ENCODE measurements around the gene NPR2.

The NPR2 gene

DNA sequence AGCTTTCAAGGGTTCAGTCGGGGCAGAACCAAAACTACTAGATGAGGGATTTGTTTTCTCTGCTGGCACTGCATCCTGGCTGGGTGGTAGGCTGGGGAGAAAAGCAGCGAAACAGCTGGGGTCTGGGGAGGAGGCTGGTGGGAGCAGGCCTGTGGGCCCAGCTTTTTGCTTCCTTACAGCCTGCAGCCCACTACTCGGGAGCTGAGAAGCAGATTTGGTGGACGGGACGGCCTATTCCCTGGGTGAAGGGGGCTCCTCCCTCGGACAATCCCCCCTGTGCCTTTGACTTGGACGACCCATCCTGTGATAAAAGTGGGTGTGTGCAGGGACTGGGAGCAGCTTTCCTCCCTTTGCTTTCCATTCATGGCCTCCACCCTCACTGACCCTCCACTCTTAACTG lies 9.1 kb downstream of the NPR2 start:
- no peak for DNase-seq (ENCODE audit: low read depth)

DNA sequence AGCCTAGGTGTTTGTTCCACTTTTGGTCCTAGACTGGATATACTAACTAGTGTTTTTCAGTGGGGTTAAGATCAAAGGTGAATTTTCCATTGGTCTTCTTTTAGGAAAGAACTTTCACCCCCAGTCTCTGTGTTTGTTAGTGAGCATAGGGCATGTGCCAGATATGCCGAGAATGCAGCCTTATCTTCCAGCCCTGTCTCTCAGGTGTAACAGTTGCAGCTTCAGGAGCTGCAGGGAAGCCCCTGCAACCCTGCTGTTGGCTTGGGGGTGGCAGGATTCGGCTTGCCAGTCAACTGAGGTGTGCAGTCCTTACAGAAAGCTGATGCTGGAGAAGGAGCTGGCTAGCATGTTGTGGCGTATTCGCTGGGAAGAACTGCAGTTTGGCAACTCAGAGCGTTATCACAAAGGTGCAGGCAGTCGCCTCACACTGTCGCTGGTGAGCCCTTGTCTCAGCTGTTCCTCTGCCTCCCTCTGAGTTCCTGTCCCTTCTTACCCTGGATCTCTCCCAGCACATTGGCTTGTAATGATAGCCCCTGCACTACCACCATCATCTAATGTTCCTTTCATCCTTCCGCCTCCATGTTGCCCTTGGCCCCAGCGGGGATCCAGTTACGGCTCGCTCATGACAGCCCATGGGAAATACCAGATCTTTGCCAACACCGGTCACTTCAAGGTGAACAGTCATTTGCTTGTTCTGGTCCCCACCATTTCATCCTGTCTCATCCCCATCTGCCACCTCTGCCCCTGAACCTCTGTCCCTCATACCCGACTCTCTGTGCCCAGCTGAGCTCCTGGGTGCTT lies 10.1 kb downstream of the NPR2 start:
- DNase-seq (ENCODE audit: low read depth) = no peak

DNA sequence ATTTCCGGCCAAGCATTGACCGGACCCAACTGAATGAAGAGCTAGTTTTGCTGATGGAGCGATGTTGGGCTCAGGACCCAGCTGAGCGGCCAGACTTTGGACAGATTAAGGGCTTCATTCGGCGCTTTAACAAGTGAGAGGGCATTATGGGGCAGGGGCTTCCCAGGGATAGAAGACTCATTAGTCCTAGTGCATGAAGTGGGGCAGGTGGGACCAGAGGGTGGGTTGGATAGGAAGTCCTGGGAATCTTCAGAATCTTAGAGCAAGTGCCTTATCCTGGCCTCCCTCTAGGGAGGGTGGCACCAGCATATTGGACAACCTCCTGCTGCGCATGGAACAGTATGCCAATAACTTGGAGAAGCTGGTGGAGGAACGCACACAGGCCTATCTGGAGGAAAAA lies 14.7 kb downstream of the NPR2 start:
- DNase-seq (ENCODE audit: low read depth) = no peak

DNA sequence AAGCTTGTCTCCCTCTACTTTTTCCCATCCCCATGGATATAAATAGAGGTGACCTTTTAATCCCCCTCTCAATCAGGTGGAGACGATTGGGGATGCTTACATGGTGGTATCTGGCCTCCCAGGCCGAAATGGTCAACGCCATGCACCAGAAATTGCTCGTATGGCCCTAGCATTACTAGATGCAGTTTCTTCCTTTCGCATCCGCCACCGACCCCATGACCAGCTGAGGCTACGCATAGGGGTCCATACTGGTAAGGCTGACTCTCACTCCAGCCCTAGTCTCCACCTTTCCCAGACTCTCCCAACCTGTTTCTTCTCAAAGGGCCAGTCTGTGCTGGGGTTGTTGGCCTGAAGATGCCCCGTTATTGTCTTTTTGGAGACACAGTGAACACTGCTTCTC lies 17.0 kb downstream of the NPR2 start:
- DNase-seq (ENCODE audit: low read depth) = no peak

DNA sequence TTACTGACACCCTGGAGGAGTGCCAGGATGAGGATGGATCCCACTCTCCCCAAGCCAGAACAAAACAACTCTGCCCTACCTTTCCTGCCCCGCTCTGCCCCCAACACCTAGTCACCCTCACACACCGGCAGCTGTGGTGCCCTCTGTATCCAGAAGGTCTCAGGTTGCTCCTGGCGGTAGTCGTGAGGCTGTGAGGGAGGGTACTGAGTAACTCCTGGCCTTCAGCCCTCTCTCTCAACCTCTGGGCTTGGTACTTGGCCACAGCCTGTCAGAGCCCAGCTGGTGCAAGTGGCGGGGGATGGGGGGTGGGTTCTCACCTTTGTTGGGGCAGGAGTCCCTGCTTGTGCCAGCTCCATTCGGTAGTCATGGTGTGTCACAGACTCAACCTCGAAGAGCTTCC lies 18.7 kb downstream of the NPR2 start:
- DNase-seq (ENCODE audit: low read depth) = no peak

DNA sequence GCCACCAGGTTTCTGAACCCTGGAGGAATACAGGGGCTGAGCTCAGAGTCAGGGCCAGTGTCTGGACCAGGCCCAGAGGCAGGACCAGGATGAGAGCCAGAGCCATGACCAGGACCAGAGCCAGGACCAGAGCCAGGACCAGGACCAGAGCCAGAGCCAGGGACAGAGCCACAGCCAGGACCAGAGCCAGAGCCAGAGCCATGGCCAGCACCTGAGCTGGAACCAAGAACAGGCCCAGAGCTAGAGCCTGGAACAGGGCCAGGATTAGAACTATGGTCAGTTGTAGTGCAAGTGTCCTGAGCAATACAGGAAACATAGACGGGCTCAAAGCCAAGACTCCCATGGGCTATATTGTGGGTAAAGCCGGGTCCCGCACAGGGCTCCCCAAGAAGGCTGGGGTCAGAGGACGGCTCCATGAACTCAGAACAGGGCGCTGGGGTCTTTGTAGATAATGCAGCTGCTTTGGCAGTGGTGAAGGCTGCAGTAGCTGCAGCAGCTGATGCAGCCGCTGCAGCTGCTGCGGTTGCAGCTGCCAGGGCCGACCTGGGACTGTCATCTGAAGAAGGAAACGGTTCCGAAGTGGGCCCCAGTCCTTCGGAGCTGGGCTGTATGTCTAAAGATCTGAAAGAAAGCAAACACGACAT lies 20.1 kb downstream of the NPR2 start:
- no peak for DNase-seq (ENCODE audit: low read depth)

DNA sequence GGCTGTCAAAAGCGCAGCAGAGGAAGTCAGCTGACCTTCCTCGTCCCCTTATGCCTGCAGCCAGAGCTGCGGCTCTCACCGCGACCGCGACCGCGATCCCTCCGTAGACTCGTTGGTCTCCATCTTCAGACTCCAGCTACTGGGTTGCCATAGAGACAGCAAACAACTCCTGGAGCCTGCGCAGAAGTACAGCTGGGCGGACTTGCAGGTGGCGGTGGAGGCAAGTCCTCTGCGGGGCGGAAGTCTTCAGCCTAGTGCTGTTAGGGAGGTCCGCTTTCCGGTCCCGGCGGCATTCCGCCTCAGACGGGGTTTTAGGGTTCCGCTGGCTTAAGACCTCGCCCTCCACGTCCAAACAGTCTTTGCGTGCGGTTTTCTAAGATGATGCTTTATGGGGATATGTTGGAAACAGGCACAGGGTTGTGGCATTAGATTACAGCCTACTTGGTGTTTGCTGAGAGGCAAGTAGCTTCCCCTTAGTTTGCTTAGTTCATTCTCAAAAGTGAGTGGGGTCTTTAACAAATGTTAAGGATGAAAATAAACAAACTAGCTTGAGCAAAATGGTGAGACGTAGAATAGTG lies 20.7 kb downstream of the NPR2 start, which contains the start of gene SPAG8:
TSS of gene SPAG8 (minus strand) at position 238 of the 578 bp plus-strand sequence. CDS start at position 123, 115 bp downstream.
- DNase-seq (ENCODE audit: low read depth) = peak; percentile 89

DNA sequence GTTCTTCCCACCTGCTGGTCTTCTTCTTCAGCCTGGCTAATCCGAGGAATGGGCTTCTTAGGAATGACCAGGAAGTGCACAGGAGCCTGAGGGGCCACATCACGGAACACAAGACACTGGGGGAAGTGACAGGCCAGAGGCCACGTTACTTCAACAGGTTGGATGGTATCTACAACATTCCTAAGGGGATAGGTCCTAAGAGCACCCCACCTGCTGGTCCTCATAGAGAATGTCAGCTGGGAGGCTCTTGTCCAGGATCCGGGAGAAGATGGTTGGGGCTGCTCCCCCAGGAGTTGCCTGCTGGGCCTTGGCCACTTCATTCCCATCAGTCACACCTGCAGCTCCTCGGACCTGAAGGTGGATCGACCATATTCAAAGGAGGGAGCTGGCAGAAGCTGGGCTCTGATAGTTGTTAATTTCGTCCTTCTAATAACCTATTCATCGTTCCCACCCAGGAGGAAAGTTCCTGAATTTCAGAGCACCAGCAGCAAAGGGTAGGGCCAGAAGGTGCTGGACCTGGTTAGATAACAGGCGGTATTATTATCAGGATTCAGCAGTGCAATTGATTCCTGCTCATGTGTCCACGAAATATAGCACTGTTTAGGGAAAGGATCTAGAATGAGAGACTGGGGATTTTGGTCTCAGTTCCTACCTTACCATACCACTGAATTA lies 22.2 kb downstream of the NPR2 start:
- DNase-seq (ENCODE audit: low read depth) = no peak

DNA sequence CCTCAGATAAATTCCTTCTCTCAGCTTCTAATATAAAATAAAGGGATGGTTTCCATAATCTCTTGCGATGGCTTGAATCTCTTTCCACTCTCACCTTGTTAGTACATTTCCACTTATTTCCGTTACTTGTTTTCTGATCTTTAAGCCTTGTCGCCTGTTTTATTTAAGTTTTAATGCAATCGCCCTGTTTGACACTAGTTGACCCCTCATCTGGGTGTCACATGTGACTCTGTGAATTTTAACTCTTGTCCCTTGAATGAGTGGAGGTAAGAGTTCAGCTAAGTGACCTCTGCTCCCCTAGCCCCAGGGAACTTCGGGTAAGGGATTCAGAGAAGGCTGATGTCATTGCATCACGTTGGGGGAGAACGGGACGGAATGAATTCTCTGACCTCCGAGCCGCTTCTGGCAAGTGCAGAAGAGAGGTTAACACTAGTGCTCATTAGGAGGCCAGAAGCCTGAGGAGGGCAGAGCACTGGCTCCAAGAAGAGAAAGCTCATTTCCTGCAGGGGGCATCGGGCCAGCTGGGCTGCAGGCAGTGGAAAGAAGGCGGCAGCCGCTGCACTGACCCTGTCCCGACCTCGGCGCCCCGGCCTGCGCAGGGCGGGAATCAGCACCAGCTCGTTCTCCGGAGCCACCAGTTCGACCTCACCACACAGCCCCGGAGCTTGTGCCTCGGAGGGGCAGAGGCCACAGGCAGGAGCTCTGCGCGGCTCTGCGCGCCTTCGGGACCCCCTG lies 22.9 kb downstream of the NPR2 start:
- no peak for DNase-seq (ENCODE audit: low read depth)

DNA sequence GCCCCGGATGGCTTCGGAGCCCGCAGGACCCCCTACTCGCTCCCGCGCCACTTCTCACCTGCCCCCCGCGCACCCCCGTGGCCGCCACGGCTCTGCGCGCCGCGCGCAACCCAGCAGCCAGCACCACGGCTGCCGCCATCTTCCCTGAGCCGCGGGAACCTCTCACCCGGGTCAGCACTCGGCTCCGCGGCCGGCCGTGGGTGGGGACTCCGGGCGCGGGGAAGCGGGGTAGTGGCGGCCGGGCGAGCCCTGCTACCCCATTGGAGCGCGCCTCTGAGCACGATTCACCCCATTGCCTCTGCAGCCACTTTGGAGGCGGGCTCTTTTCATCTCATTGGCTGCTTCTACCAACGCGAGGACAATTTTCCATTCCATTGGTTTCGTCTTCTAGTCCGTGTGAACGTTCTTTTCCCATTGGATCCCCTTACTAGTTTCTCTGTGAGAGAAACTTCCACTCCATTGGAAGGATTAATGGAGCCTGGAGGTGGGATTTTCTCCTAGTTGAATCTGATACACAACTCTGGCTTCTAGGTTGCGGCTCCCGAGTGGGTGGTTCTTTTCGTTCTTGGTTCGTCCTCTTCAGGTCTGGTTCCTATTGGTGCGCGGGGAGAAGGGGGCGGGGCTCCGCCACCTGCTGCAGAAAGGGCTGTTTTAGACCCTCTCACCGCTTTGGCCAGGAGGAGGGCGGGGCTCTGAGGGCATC lies 23.6 kb downstream of the NPR2 start, which contains the start of gene HINT2:
TSS of gene HINT2 (minus strand) at position 202 of the 703 bp plus-strand sequence. CDS start at position 139, 63 bp downstream.
- peak; percentile 92 for DNase-seq (ENCODE audit: low read depth)

DNA sequence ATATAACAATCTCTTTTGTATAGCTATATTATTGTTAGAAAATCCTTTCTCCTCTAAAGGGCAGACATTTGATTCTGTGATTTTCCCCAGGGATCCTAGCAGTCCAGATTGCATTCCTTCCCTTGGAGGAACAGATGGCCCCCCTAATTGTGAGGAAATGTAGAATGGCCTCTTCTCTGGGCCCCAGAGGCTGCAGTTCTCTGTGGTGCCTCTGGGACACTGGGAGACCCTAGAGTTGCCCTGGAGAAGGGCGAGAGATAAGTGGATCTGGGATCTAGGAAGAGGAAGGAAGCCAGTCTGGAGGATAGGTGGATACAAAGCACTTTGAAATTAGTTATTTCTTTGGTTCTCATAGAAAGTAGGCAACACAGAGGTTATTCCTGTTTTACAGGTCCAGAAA lies 25.3 kb downstream of the NPR2 start:
- DNase-seq (ENCODE audit: low read depth) = no peak

DNA sequence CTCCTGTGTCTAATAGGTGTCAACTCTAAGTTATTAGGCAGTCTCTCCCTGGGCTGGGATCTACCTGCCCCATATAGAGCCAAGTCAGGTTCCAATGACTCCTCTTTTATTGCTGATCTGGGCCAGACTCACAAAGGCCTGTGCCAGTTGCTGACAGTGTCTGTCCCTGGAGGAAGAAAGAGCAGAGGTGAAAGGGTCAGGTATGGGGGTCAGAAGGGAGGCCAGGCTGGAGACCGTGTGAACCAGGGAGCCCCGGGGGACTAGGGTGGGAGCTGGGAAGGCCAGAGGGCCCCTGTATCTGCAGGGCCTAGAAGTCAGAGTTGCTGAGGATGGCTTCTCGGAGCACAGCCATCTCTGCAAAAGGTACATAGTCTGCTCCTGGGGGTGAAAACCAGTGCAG lies 26.9 kb downstream of the NPR2 start:
- no peak for DNase-seq (ENCODE audit: low read depth)

DNA sequence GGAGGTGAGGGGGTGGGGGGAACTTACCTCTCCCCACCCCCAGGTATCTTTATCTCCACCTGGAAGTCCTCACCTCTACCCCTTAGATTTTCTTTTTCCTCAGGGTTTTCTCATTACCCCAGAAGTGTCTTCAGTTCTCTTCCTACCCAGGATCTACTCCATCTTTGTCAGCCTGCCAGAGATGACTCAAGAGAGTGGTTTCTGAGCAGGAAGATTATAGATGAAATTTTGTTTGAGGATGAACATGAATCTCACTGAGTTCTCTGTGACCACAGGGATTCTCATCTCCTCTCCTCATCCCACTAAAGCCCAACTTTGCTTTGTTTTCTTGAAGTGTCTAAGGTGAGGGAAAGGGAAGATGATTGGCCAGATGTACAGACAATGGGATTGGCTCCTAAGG lies 28.7 kb downstream of the NPR2 start:
- no peak for DNase-seq (ENCODE audit: low read depth)

DNA sequence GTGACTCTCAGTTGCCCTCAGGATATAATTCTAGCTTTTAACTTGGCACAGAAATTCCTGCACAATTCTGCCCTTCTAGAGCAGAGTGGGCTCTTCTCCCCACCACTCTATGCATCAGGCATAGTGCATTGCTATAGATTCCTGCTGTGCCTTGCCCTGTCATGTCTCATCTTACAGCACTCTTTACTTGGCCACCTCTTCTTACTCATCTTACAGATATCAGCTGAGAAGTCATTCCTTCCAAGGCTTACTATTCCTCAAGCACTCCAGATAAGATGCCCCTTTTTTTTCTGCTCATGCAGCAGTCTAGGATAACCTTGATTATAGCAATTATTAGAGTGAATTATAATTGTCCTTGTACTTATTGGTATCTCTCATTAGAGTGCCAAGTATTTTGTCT lies 31.5 kb downstream of the NPR2 start:
- DNase-seq (ENCODE audit: low read depth) = no peak

DNA sequence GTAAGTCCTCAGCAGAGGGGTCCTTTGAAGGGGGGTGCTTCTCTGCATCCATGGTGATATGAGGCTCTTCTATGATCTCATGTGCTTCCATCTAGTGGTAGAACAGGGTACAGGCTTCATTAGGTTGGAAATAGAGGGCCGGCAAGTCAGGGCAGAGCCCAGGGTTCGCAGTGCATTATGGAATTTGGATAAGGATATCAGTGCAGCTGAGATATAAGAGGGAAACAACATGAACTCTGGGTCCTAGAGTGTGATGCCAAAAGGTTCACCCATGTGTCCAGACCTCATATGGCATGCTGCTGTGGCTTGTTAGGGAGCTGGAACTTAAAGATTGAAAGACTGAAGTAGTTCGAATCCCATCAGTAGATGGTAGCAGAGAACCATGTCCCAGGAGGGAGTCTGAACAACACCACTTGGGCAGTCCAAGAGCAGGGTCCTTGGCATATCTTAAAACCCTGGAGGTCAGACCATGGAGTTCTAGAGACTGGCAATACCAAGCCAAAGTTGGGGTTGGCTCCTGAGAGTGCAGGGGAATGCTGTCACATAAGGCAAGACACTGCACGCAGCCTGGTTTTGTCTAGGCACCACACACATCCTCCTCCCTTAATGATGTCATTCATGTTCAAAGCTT lies 34.8 kb downstream of the NPR2 start:
- no peak for DNase-seq (ENCODE audit: low read depth)

DNA sequence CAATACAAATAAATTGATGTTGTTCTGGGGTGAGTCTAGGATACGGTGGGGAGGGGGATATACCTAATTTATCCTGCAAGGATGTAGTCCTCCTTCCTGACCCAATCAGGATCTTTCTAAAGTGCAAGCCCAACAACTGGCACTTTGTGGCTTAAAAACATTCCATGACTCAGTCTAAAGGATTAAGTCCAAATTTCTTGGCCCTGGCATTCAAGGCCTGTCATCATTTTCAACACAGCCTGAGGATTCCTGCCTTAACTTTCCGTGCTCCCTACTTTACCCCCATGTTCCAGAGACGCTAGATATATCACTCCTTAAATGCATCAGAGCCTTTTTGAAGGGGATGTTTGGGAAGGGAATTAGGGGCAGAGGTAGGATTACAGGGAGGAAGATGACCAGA lies 36.1 kb downstream of the NPR2 start:
- no peak for DNase-seq (ENCODE audit: low read depth)

DNA sequence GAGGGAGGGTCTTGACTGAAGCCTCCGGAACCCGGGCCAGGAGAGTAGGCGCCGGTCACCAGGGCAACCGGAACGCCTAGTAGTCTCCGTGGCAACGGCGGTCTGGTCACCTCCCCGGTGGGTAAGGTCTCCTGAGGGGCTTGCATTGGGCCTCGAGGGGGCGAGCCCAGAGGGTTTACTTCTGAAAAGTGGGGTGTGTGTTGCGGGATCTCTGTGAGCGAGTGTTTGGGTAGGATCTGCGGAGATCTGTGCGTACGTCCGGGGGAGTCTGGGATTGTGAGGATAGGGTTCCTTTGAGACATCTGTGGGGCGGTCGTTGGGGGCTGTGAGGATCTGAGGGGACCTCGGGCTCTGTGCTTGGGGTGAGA lies 37.3 kb downstream of the NPR2 start, which contains the start of gene FAM221B:
TSS of gene FAM221B (minus strand) at position 17 of the 368 bp plus-strand sequence. CDS start 2,571 bp downstream, outside the sequence.
- no peak for DNase-seq (ENCODE audit: low read depth)

DNA sequence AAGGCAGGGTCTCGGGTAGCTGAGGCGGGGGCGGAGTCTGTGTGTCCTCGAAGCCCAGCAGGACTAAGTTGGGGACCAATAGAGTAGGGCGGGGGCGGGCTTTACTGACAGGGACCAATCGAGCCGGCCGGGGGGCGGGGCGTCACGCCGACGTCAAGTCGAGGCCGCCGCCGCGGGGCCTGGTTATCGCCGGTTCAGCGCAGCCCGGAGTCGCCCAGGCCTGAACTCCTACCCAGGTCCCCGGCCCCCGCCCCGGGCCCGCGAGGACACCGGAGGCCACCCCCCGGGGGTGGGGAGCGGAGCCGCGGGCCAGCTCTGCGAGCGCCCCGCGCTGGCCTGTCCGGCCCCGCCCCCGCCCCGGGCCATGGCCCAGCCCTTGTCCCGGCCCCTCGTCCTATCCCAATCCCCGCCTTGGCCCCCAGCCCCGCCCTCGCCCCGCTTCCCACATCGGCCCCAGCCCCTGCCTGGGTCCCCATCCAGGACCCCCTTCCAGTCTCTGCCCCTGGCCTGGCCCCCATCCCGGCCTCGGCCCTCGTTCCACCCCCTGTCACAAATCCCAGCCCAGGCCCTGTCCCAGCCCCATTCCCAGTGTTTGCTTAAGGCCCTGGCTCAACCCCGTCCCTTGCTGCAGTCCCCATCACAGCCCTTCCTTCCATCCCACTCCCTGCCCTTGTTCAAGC lies 37.8 kb downstream of the NPR2 start, which contains the start of gene TMEM8B:
TSS of gene TMEM8B (plus strand) at position 145 of the 680 bp plus-strand sequence. CDS start at position 365, 220 bp downstream.
- DNase-seq (ENCODE audit: low read depth) = peak; percentile 92

DNA sequence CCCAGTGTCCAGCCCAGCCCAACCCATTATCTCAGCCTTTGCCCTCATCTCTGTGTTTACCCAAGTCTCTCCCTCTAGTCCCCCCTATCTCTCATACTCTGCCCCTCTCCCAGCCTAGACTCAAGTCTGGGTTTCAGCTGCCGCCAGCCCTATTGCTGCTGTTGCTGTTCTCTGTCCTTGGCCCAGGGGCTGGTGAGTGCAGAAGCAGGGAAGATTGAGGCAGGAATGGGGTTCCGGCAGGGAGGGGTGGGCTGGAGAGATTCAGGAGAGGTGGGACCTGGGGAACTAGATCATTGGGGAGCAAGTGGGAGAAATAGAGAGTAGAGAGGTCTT lies 38.3 kb downstream of the NPR2 start:
- DNase-seq (ENCODE audit: low read depth) = no peak

DNA sequence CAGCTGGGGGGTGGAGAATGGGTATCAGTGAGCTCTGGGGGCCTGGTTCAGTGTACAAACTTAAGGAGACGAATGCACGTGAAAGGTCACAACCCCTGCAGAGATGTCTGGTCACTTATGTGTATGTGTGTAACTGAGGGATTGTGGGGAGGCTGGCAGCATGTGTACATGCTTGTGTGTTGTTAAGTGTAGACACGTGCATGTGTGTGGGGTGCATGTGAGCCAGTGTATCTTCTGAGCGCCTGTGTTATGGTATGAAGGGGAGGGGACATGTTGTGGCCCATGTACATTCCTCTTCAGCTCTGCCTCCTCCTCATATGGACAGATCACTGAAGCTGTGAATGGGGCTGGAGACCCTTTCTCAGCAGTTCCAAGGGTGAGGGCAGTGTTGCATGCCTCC lies 39.6 kb downstream of the NPR2 start:
- no peak for DNase-seq (ENCODE audit: low read depth)

All from stimulated activated CD8-positive, alpha-beta memory T cell treated with anti-CD3 and anti-CD28 coated beads, Interleukin-7, amount 100 ng/mL, for 24 hours (primary cell).